T-helper 2 cell treated with Interferon-gamma antibody and Interleukin-4, amounts not matched to agents 5 μg/mL and 100 μg/mL, for 36 hours (primary cell): ENCODE results near the gene SRL.

Experiments used
- DNase-seq: peaks from one replicate; pipeline ENCODE4 v3.0.0; 2021; ENCODE audit warnings: low spot score
- H3K27ac Mint-ChIP-seq: one replicate; pipeline ENCODE4 v1.8.0; 2021; ENCODE audit warnings: mild to moderate bottlenecking, mixed read lengths
- H3K27me3 Mint-ChIP-seq: one replicate; pipeline ENCODE4 v1.8.0; 2021; ENCODE audit warnings: low read depth, mixed read lengths
- H3K36me3 Mint-ChIP-seq: one replicate; pipeline ENCODE4 v1.8.0; 2021; ENCODE audit warnings: low read depth, mixed read lengths
- H3K4me1 Mint-ChIP-seq: one replicate; pipeline ENCODE4 v1.8.0; 2021; ENCODE audit warnings: low read depth, mixed read lengths
- H3K4me3 Mint-ChIP-seq: one replicate; pipeline ENCODE4 v1.8.0; 2022; ENCODE audit warnings: mild to moderate bottlenecking, moderate library complexity, mixed read lengths
- H3K9me3 Mint-ChIP-seq: one replicate; pipeline ENCODE4 v1.8.0; 2021; ENCODE audit warnings: mixed read lengths

Gene SRL

DNA sequence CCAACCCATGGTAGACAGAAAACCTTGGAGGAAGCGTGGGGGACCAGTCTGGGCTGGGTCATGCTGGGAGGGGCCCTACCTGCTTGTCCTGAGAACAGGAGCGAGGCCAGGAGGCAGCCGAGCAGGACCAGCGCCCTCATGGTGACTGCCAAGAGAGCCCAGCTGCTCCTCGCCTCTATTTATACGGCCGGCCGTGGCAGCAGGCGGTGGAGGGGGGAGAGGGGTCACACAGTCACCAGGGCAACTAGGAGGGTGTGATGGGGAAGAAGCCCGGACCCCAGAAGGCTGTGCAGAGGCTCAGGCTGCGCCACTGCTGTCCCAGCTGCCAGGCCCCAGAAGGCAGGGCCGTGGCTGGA lies at the start of gene SRL:
SRL (minus strand) TSS at position 153 of the 356 bp plus-strand sequence; CDS start at position 140, 13 bp downstream.
- Mint-ChIP-seq H3K4me3 (no peak within 1 kb of the TSS), H3K9me3 (no peaks in the 10 kb centered on the region), H3K27ac (no peak within 1 kb of the TSS), H3K36me3 (no peaks in the 10 kb centered on the region), H3K27me3 (no peaks in the 10 kb centered on the region), H3K4me1 (no peaks in the 10 kb centered on the region)
- no peak for DNase-seq

DNA sequence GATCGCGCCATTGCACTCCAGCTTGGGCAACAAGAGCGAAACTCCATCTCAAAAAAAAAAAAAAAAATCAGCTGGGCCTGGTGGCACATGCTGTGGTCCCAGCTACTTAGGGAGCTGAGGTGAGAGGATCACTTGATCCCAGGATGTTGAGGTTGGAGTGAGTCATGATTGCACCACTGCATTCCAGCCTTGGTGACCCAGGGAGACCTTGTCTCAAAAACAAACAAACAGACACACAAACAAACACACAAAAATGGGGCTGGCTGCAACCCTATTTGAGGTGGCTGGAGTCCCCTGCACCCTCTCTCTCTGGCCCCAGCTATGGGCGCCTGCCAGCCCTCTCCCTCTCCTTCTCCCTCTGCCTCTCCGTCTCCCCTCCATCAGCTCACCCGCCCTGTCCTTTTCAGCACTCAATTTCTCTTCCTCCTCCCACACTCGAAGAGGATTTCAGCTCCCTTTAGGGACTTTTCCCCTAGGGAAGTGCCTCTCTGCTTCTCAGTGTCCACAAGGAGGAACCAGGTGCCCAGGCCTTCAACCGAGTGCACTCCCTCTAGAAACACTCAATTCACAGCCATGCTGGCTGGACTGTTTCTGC lies 48.5 kb upstream of the SRL start:
- Mint-ChIP-seq H3K9me3 (no peaks in the 10 kb centered on the region), H3K4me1 (peaks cover 4% of the 10 kb centered on the region), H3K4me3 (no peak overlapping the region), H3K36me3 (no peaks in the 10 kb centered on the region), H3K27ac (no peak overlapping the region), H3K27me3 (no peaks in the 10 kb centered on the region)
- DNase-seq: no peak

DNA sequence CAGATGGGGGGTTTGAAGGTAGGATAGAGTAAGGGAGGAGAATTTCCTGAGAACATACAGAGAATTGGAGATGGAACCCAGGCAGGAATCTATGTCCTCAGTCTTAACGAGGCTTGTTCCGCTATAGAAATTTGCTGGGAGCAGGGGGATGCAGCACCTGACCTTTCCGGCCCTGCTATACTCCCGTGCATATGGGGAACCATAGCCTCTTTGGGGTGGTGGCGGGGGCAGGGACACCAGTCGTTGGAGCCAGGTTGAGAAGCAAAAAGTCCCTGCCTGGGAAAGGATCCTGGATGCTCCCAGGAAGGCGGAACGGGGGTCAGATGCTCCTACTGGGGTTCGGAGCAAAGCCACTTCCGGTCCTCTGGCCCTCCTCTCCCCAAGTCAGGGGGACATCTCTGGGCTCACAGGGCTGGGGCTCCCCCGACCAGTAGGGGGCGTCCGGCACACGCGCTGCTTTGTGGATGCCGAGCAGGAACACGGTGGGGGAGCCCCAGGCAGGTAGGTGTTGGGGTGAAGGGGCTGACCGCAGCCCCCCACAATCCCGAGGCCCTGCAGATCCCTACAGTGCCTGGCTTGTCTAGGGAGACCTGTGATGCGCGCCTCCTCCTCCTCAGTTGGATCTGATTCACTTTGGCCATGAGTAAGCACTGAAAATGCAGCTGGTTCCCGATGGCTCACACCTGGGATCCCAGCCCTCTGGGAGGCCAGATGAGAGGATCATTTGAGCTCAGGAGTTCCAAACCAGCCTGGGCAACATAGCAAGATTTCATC lies 46.5 kb upstream of the SRL start:
- peaks cover 4% of the 10 kb centered on the region for H3K4me1 Mint-ChIP-seq
- H3K27ac Mint-ChIP-seq: no peak overlapping the region
- no peak overlapping the region for H3K4me3 Mint-ChIP-seq
- peak; percentile 75 for DNase-seq
- no peaks in the 10 kb centered on the region for H3K27me3 Mint-ChIP-seq
- H3K36me3 Mint-ChIP-seq: no peaks in the 10 kb centered on the region
- no peaks in the 10 kb centered on the region for H3K9me3 Mint-ChIP-seq

DNA sequence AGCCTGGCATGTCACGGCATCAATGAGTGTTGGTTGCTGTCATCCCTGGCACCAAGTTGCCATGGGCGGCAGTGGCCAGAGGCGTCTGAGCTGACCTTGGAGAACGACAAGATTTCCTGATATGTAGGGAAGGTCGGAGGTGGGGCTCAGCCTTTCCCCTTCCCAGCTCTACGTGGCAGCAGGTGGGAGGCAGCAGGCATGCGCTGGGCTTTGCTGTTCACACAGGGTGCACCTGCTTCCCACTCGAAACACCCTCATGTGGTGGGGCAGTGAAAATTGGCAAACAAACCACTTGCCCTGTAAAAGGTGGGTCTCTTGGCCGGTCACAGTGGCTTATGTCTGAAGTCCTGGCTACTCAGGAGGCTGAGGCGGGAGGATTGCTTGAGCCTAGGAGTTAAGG lies 43.3 kb upstream of the SRL start:
- Mint-ChIP-seq H3K36me3 (no peaks in the 10 kb centered on the region), H3K4me3 (no peak overlapping the region), H3K4me1 (peaks cover 7% of the 10 kb centered on the region), H3K9me3 (peaks cover 4% of the 10 kb centered on the region), H3K27ac (no peak overlapping the region), H3K27me3 (no peaks in the 10 kb centered on the region)
- DNase-seq: no peak

DNA sequence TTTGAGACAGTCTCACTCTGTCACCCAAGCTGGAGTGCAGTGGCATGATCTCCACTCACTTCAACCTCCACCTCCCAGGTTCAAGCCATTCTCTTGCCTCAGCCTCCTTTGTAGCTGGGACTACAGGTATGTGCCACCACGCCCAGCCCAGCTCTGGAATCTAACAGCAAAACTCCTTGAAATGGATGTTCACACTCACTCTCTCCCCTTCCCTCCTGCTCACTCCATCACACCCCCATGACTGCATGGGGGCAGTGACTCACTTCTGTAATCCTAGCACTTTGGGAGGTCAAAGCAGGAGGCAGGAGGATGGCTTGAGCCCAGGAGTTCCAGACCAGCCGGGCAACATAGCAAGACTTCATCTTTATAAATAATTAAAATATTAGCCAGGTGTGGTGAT lies 42.1 kb upstream of the SRL start:
- Mint-ChIP-seq H3K27me3 (no peaks in the 10 kb centered on the region), H3K27ac (no peak overlapping the region), H3K4me1 (peaks cover 7% of the 10 kb centered on the region), H3K36me3 (no peaks in the 10 kb centered on the region), H3K9me3 (peaks cover 4% of the 10 kb centered on the region), H3K4me3 (no peak overlapping the region)
- DNase-seq: no peak

DNA sequence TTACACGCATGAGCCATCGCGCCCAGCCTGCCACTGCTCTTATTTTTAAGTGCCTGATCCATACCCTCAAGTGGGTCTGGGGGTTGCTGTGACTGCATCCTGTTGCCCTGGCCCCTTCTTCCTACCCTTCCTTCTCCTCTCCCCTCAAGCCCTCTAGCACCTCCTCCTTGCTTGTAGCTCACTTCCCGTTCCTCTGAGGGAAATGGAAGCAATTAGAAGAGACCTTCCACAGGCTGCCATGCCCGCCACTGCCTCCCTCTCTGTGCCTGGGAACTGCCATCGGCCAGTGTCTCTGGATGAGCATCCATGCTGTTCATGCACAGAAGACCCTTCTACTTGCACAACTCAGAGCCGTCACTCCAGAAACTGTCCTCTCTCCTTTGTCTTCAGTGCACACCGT lies 41.6 kb upstream of the SRL start:
- H3K9me3 Mint-ChIP-seq: peaks cover 4% of the 10 kb centered on the region

DNA sequence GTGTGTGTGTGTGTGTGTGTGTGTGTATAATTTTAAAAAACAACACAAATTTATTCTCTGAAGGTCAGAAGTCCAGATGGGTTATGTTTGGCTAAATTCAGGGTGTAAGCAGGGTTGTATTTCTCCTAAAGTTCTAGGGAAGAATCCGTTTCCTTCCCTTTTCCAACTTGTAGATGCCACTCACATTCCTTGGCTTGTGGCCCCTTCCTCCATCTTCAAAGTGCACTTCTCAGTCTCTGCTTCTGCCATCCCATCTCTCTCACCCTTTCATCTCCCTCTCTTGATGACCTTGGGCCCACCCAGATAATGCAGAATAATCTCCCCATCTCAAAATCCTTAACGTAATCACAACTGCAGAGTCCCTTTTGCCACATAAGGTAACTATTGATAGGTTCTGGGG lies 38.7 kb upstream of the SRL start:
- Mint-ChIP-seq H3K9me3 (peaks cover 4% of the 10 kb centered on the region), H3K27ac (no peak overlapping the region), H3K4me3 (no peak overlapping the region), H3K4me1 (peaks cover 2% of the 10 kb centered on the region), H3K36me3 (no peaks in the 10 kb centered on the region), H3K27me3 (no peaks in the 10 kb centered on the region)
- no peak for DNase-seq

More for the DNA sequence above, 41.6 kb upstream of the SRL start:
- H3K27me3 Mint-ChIP-seq: no peaks in the 10 kb centered on the region
- no peak overlapping the region for H3K4me3 Mint-ChIP-seq
- no peaks in the 10 kb centered on the region for H3K36me3 Mint-ChIP-seq
- peaks cover 7% of the 10 kb centered on the region for H3K4me1 Mint-ChIP-seq
- no peak for DNase-seq
- no peak overlapping the region for H3K27ac Mint-ChIP-seq

DNA sequence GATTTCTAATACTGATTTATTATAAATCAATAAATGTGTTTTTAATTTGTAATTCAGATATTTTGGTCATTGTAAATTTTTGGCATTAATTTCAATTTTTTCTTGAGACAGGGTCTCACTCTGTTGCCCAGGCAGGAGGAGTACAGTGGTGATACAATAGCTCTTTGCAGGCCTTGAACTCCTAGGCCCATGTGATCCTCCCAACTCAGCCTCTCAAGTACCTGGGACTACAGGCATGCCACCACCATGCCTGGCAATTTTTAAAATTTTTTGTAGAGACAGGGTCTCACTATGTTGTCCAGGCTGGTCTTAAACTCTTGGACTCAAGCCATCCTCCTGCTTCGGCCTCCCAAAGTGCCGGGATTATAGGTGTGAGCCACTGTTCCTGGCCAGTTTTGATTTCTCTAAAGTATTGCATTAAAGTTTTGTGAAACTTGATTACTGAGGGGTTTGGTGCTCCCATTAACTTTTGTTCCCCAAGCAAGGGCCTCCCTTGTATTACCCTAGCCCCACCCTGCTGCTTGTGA lies 36.2 kb upstream of the SRL start:
- DNase-seq: no peak
- H3K27ac Mint-ChIP-seq: no peak overlapping the region
- no peaks in the 10 kb centered on the region for H3K36me3 Mint-ChIP-seq
- H3K4me3 Mint-ChIP-seq: no peak overlapping the region
- H3K4me1 Mint-ChIP-seq: peaks cover 7% of the 10 kb centered on the region
- H3K27me3 Mint-ChIP-seq: no peaks in the 10 kb centered on the region
- peaks cover 4% of the 10 kb centered on the region for H3K9me3 Mint-ChIP-seq

DNA sequence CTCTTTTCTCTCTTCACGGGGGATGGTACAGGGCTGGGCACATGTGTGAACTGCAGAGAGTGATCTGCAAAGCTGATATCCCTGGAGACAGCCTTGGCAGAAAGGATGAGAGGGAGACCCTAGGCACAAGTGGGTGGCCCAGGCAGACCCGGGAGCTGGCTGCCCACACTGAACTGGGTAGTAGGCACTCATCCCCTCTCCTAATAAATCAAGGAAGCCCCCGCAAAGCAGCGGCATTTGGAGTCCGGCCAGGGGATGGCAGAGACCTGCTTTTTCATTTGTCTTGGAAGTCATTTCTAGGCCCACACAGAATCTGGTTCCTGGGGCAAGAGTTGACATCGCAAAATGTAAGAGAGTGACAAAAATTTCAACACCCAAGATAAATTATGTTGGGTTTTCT lies 34.0 kb upstream of the SRL start:
- Mint-ChIP-seq H3K36me3 (no peaks in the 10 kb centered on the region), H3K9me3 (peaks cover 3% of the 10 kb centered on the region), H3K27ac (no peak overlapping the region), H3K27me3 (no peaks in the 10 kb centered on the region), H3K4me1 (peaks cover 5% of the 10 kb centered on the region), H3K4me3 (peak overlapping the region; percentile 13)
- no peak for DNase-seq

DNA sequence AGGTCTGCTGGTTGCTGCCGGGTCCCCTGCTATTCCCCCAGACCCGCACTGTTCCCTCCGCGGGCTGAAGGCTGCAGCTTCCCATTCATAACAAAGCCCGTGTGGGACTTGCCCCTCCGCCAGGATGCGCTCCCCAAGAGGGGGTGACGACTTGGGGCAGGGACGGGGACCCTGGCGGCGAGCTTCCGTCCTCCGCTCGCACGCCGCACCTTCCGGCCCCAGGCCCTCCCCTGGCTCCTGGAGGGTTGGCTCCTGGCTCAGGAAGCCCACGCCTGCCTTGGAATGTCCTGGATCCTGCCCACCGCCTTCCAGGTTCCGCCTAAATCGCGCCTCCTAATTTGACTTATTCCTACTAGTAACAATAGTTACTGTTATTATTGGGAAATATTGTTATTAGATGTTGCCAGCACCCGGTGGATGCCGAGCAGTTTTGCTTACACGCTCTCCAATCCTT lies 32.0 kb upstream of the SRL start:
- H3K9me3 Mint-ChIP-seq: no peaks in the 10 kb centered on the region
- no peaks in the 10 kb centered on the region for H3K36me3 Mint-ChIP-seq
- H3K27ac Mint-ChIP-seq: peak overlapping the region; percentile 68
- H3K4me3 Mint-ChIP-seq: peak overlapping the region; percentile 82
- H3K27me3 Mint-ChIP-seq: no peaks in the 10 kb centered on the region
- H3K4me1 Mint-ChIP-seq: peaks cover 8% of the 10 kb centered on the region
- no peak for DNase-seq

DNA sequence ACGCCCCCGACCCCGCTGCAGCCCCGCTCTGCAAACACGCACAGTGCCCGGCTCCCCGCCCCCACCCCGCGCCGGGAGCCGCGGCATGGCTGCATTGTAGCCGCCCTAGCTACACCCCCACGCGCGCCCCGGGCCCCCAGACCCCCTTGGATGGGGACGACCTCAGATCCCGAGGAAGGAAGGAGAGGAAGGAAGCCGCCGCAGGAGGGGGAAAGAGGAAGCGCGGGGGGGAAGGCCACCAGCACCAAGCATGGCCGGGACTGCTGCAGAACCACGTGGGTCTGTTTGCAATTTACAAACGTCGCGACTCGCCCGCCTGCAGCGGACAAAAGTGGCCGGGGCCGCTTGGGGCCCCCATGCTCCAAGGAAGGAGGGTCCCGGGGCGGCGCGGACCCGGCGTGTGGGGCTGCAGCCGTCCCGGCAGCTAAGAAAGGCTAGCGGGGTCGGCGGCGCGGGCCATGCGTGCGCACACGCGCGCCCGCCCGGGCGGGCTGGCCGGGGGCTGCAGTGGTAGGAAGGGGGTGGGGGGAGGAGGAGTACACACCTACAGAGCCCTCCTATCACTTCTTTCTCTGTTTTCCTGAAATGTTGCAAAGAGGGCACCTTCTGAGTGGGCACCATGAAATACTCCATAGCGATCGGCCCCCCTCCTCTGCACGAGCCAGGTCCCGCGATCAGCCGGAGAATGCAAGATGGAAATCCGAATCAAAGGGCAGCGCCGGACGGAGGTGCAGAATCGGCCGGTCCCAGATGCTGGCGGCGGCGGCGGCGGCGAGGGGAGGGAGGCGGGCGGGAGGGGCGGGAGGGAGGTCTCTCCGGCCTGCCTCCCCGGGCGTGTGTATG lies 30.5 kb upstream of the SRL start:
- no peaks in the 10 kb centered on the region for H3K36me3 Mint-ChIP-seq
- peak overlapping the region; percentile 90 for H3K27ac Mint-ChIP-seq
- DNase-seq: peak; percentile 8
- H3K4me3 Mint-ChIP-seq: peak overlapping the region; percentile 91
- H3K4me1 Mint-ChIP-seq: peaks cover 8% of the 10 kb centered on the region
- H3K27me3 Mint-ChIP-seq: no peaks in the 10 kb centered on the region
- H3K9me3 Mint-ChIP-seq: no peaks in the 10 kb centered on the region

DNA sequence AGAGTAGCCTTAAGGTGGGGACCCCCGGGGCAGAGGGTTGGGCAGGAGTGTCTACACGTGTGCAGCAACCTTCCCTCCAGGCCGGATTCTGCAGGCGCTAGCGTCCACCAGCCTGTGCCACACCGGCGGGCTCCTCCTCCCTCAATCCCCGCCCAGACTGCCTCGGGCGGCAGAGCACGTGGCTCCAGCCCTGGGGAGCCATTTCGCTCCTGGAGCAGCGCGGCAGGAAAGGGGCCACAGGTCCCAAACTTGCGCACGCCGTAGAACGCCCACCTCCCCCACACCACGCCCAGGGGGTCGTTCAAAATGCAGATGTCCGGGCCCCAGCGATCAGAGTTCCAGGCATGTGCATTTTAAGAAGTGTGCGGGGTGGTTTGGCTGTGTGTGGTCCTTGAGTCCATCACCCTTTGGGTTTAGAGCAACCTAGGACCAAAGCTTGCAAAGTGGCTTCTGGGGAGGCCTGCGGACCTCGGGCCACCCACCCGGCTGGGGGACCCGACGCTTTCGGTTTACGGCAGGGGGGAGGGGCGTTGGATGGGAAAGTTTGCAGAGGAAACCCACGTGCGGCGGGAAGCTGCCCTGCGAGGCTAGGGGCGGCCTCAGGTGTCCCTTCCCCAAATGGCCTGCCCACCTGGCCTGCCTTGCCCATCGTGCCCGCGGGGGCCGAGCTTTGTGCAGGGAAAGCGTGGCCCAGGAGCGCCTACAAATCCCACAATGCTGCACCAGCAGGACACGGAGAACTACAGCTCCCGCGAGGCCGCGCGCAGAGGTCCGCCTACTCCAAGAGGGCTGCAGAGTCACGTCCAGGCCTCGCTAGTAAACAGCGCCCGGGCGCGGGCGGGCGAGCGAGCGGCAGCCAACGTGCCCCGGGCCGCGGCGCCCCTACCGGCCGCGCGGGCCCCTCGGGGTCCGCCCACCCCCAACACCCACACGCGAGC lies 29.6 kb upstream of the SRL start:
- H3K9me3 Mint-ChIP-seq: no peaks in the 10 kb centered on the region
- DNase-seq: peak; percentile 90
- H3K36me3 Mint-ChIP-seq: no peaks in the 10 kb centered on the region
- H3K4me3 Mint-ChIP-seq: peak overlapping the region; percentile 88
- peak overlapping the region; percentile 88 for H3K27ac Mint-ChIP-seq
- H3K27me3 Mint-ChIP-seq: no peaks in the 10 kb centered on the region
- peaks cover 8% of the 10 kb centered on the region for H3K4me1 Mint-ChIP-seq

DNA sequence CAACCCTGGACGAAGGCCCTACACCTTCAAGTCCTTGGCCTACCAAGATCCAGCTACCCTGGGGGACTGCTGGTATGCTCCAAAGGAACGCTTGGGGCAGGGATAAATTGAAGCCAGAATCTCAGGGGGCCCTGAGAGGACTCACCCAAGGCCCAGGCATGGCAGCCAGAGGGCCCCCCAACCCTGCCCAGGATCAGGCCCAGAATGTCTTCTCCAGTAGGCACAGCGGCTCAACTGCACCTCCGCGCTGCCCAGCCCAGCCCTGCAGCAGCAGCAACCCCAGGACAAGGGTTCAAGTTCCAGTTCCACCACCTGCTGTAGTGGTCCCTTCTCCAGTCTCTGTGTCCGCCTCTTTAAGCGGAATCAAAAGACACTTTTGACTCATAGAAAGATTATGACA lies 28.7 kb upstream of the SRL start:
- Mint-ChIP-seq H3K27ac (peak overlapping the region; percentile 88), H3K9me3 (no peaks in the 10 kb centered on the region), H3K27me3 (no peaks in the 10 kb centered on the region), H3K36me3 (no peaks in the 10 kb centered on the region), H3K4me3 (peak overlapping the region; percentile 88), H3K4me1 (peaks cover 8% of the 10 kb centered on the region)
- no peak for DNase-seq
